Right hindlimb (tissue), 1 donor: Measurements from ENCODE around the gene RELA.
"Not testable (repeated sequence)": the region's sequence is repeated elsewhere in the genome, so short reads cannot be mapped to it uniquely, and the experiment has no call there.

Experiments
- DNase-seq: peaks from one replicate; pipeline ENCODE4 v3.0.0-alpha.2; 2018

Gene RELA

GRCh38 chr11:65646958-65647701 is 15.6 kb downstream of the RELA start:
- DNase-seq, result no peak

GRCh38 chr11:65646288-65646957 is 16.3 kb downstream of the RELA start:
- no peak for DNase-seq

- DNase-seq, result no peak
Measured at GRCh38 chr11:65645710-65646109, 17.0 kb downstream of the RELA start.

GRCh38 chr11:65644837-65645236 is 17.9 kb downstream of the RELA start:
- no peak for DNase-seq

- no peak for DNase-seq
Measured at GRCh38 chr11:65643971-65644370, 18.7 kb downstream of the RELA start.

GRCh38 chr11:65642014-65642671 is 20.6 kb downstream of the RELA start:
- no peak for DNase-seq

- DNase-seq, result no peak
Measured at GRCh38 chr11:65641297-65642013, 21.3 kb downstream of the RELA start.

- no peak for DNase-seq
Measured at GRCh38 chr11:65640483-65641296, 22.0 kb downstream of the RELA start.

GRCh38 chr11:65639623-65640482 is 22.9 kb downstream of the RELA start:
- no peak for DNase-seq

- not testable (repeated sequence) for DNase-seq
Measured at GRCh38 chr11:65639228-65639597, 23.5 kb downstream of the RELA start.

- peak; percentile 86 for DNase-seq
Measured at GRCh38 chr11:65637794-65638419, 24.8 kb downstream of the RELA start, which contains the start of gene SIPA1. Gene SIPA1, plus strand, starts transcription at chr11:65638101. Its CDS starts 2,821 bp downstream, at chr11:65640922.

GRCh38 chr11:65637032-65637557 is 25.6 kb downstream of the RELA start:
- no peak for DNase-seq

- DNase-seq, result no peak
Measured at GRCh38 chr11:65636108-65637031, 26.3 kb downstream of the RELA start.

GRCh38 chr11:65634905-65635731 is 27.6 kb downstream of the RELA start:
- DNase-seq, result no peak

- DNase-seq, result no peak
Measured at GRCh38 chr11:65634440-65634839, 28.3 kb downstream of the RELA start.

- DNase-seq, result no peak
Measured at GRCh38 chr11:65634109-65634436, 28.6 kb downstream of the RELA start.

GRCh38 chr11:65633390-65634108 is 29.2 kb downstream of the RELA start:
- no peak for DNase-seq

- no peak for DNase-seq
Measured at GRCh38 chr11:65630215-65630614, 32.5 kb downstream of the RELA start.
